Chondrocyte (in vitro differentiated cells): Measurements from ENCODE around the gene FDCSP. TPM values are rescaled to one million over a fixed set of nuclear protein-coding genes. Genes with fewer than 3 reads are reported as not detected.
"Not testable (repeated sequence)": the region's sequence is repeated elsewhere in the genome, so short reads cannot be mapped to it uniquely, and the experiment has no call there.

Source experiments
- DNase-seq: peaks from one replicate; pipeline ENCODE4 v3.0.0; 2021; ENCODE audit warnings: mixed read lengths, low spot score
- H3K27ac Mint-ChIP-seq: one replicate; pipeline ENCODE4 v1.8.0; 2021; ENCODE audit warnings: mild to moderate bottlenecking, moderate library complexity, mixed read lengths; ENCODE audit not compliant: unreplicated experiment
- H3K27me3 Mint-ChIP-seq: 2 replicates; pipeline ENCODE4 v1.8.0; 2021; ENCODE audit warnings: low read depth, mixed read lengths
- H3K36me3 Mint-ChIP-seq: 2 replicates; pipeline ENCODE4 v1.8.0; 2021; ENCODE audit warnings: low read depth, mixed read lengths
- H3K4me1 Mint-ChIP-seq: 2 replicates; pipeline ENCODE4 v1.8.0; 2021; ENCODE audit warnings: low read depth, mild to moderate bottlenecking, mixed read lengths
- H3K4me3 Mint-ChIP-seq: one replicate; pipeline ENCODE4 v1.8.0; 2021; ENCODE audit warnings: mild to moderate bottlenecking, moderate library complexity, mixed read lengths; ENCODE audit not compliant: unreplicated experiment
- H3K9me3 Mint-ChIP-seq: 2 replicates; pipeline ENCODE4 v1.8.0; 2021; ENCODE audit warnings: low read depth, mixed read lengths
- total RNA-seq: library from RNA; stranded (reverse); gene quantifications from 3 replicates; pipeline ENCODE4 v1.2.1, GENCODE V29; 2021
- TF ChIP-seq, protein P1 (sequence below): fragments of 200-600 bp; sonication (generic); IDR thresholded peaks from 2 replicates; pipeline ENCODE4 v1.5.0; 2021; ENCODE audit warnings: antibody characterized with exemption, mild to moderate bottlenecking, moderate library complexity

Gene FDCSP
- total RNA-seq, 1 donor from 2014 or later = not detected

DNA sequence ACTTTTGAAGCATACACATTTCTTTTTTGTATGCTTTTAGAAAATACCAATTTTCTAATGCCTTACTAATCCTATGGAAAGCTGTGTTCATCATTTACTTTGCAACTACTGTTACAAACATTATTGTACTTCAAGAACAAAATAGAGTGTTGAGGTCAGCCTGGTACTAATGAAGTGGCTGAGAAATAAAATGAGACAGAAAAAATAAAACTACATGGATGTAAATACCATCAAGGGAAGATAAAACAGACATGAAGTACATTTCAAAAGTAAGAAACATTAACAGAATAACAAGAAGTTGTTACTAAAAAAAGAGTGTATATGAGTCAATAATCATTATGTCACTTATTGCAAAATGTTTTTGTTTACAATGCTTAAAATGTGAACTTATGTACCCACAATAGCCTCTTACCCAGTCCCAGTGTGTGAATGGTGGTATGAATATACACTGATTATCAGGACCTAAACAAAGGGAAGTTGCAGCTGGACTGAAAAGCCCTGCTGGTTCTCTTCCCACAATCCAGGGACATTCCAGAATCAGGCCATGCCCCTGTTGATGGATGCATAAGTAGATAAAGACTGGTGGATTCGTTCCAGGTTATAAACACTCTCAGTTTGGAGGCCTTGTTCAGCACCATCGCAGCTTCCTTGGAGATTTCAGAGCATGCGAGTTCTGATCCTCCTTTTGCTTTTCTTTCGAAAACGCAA, 14.1 kb downstream of the FDCSP start:
- Mint-ChIP-seq H3K4me3 (no peak overlapping the region), H3K9me3 (no peaks in the 10 kb centered on the region), H3K4me1 (no peaks in the 10 kb centered on the region), H3K27me3 (peaks cover 2% of the 10 kb centered on the region), H3K27ac (no peak overlapping the region), H3K36me3 (no peaks in the 10 kb centered on the region)
- TF ChIP-seq, protein P1, sequence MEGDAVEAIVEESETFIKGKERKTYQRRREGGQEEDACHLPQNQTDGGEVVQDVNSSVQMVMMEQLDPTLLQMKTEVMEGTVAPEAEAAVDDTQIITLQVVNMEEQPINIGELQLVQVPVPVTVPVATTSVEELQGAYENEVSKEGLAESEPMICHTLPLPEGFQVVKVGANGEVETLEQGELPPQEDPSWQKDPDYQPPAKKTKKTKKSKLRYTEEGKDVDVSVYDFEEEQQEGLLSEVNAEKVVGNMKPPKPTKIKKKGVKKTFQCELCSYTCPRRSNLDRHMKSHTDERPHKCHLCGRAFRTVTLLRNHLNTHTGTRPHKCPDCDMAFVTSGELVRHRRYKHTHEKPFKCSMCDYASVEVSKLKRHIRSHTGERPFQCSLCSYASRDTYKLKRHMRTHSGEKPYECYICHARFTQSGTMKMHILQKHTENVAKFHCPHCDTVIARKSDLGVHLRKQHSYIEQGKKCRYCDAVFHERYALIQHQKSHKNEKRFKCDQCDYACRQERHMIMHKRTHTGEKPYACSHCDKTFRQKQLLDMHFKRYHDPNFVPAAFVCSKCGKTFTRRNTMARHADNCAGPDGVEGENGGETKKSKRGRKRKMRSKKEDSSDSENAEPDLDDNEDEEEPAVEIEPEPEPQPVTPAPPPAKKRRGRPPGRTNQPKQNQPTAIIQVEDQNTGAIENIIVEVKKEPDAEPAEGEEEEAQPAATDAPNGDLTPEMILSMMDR = no peak
- no peak for DNase-seq

DNA sequence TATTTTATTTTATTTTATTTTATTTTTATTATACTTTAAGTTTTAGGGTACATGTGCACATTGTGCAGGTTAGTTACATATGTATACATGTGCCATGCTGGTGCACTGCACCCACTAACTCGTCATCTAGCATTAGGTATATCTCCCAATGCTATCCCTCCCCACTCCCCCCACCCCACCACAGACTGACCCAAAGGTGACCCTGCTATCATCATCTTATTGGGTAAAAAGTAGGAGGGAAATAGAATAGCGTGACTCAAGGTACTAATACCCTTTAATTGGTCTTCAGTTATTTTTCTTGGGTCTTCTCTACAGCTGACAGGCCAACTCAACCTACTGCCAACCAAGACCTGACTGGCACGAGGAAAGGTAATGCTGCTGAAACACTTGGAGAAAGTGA, 16.4 kb downstream of the FDCSP start, which contains the start of gene CSN3:
Gene CSN3 (plus strand): TSS at position 301 of the 400 bp plus-strand sequence. CDS start 2,223 bp downstream, outside the sequence.
- not testable (repeated sequence) for DNase-seq, H3K36me3 Mint-ChIP-seq, H3K27ac Mint-ChIP-seq, H3K27me3 Mint-ChIP-seq, H3K4me1 Mint-ChIP-seq, H3K9me3 Mint-ChIP-seq, H3K4me3 Mint-ChIP-seq

DNA sequence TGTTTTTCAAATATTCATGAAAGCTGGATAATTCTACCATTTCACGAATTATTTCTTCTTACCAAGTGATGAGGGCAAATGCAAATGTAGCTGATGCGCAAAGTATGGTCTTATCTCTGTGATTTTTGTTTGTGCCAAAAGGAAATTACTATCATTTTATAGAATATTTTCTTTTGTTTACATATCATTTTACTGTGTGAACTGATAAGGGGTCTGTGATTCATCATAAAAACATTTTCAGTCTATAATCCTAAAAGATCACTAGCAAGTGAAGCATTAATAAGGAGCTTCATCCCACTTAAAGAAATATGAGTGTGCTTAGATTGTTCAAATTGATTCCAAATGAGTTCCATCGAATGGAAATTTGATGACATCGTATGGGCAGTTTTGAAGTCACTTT, 17.2 kb downstream of the FDCSP start:
- H3K4me3 Mint-ChIP-seq = no peak overlapping the region
- no peaks in the 10 kb centered on the region for H3K36me3 Mint-ChIP-seq
- TF ChIP-seq, protein P1 = no peak
- no peaks in the 10 kb centered on the region for H3K27me3 Mint-ChIP-seq
- DNase-seq = no peak
- no peaks in the 10 kb centered on the region for H3K4me1 Mint-ChIP-seq
- no peak overlapping the region for H3K27ac Mint-ChIP-seq
- H3K9me3 Mint-ChIP-seq = no peaks in the 10 kb centered on the region

- H3K4me1 Mint-ChIP-seq = no peaks in the 10 kb centered on the region
- no peak overlapping the region for H3K27ac Mint-ChIP-seq
- no peak overlapping the region for H3K4me3 Mint-ChIP-seq
- no peaks in the 10 kb centered on the region for H3K36me3 Mint-ChIP-seq
- peaks cover 11% of the 10 kb centered on the region for H3K27me3 Mint-ChIP-seq
- TF ChIP-seq, protein P1 = no peak
- no peaks in the 10 kb centered on the region for H3K9me3 Mint-ChIP-seq
- DNase-seq = no peak
Observed at GRCh38 chr4:70251250-70251944, 25.5 kb downstream of the FDCSP start.

DNA sequence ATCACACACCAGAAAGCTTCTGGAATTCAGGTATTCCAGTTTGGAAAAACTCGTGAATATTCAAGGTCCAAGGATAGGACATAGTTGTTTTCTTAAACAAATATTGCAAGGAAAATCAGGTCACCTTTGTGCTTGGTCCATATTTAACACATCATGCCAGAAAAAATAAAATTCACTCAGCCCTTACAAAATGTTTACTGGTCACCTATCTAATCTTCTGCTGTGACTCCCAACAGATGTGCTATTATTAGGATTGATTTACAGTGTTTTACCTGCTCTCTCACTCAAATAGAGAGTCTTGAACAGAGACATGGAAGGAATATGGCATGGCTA, 26.0 kb downstream of the FDCSP start:
- no peaks in the 10 kb centered on the region for H3K9me3 Mint-ChIP-seq
- TF ChIP-seq, protein P1 = no peak
- peaks cover 11% of the 10 kb centered on the region for H3K27me3 Mint-ChIP-seq
- H3K36me3 Mint-ChIP-seq = no peaks in the 10 kb centered on the region
- H3K4me3 Mint-ChIP-seq = no peak overlapping the region
- H3K27ac Mint-ChIP-seq = no peak overlapping the region
- no peaks in the 10 kb centered on the region for H3K4me1 Mint-ChIP-seq
- DNase-seq = no peak

DNA sequence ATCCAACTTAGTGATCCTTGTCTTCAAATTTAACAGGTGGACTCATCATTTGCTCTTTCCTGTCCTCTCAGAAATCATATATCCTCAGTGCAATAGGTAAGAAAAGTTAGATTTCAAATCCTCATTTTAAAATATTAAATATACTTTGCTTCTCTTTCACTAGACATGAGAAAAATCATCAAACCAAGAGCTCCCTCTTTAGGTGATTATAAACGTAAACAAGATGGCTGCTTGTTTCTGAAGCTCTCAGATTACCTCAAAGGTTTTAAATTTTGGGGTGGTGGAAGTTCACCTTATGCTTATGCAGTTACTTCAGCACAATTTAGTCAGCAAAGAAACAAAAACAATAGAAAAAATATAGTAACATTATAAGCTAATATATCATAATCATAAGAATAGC, 43.8 kb downstream of the FDCSP start:
- H3K36me3 Mint-ChIP-seq = no peaks in the 10 kb centered on the region
- H3K27ac Mint-ChIP-seq = no peak overlapping the region
- H3K4me1 Mint-ChIP-seq = no peaks in the 10 kb centered on the region
- H3K4me3 Mint-ChIP-seq = no peak overlapping the region
- no peaks in the 10 kb centered on the region for H3K27me3 Mint-ChIP-seq
- peaks cover 4% of the 10 kb centered on the region for H3K9me3 Mint-ChIP-seq
- TF ChIP-seq, protein P1 = peak; percentile 25
- no peak for DNase-seq
